ENCODE measurements around the gene MARCKS.
"Not testable (repeated sequence)": the region's sequence is repeated elsewhere in the genome, so short reads cannot be mapped to it uniquely, and the experiment has no call there.

Gene MARCKS

GRCh38 chr6:113888493-113888892 is 31.3 kb downstream of the MARCKS start:
- DNase-seq: no peak

GRCh38 chr6:113888956-113889630 is 31.9 kb downstream of the MARCKS start:
- no peak for DNase-seq

GRCh38 chr6:113893451-113893850 is 36.3 kb downstream of the MARCKS start:
- DNase-seq: no peak

- DNase-seq: no peak
Measured at GRCh38 chr6:113893866-113894265, 36.7 kb downstream of the MARCKS start.

GRCh38 chr6:113894712-113895674 is 37.8 kb downstream of the MARCKS start:
- DNase-seq: no peak

GRCh38 chr6:113901482-113901881 is 44.3 kb downstream of the MARCKS start:
- no peak for DNase-seq

- no peak for DNase-seq
Measured at GRCh38 chr6:113903666-113904330, 46.7 kb downstream of the MARCKS start.

- no peak for DNase-seq
Measured at GRCh38 chr6:113907102-113907815, 50.1 kb downstream of the MARCKS start.

- no peak for DNase-seq
Measured at GRCh38 chr6:113908801-113909200, 51.7 kb downstream of the MARCKS start.

GRCh38 chr6:113909224-113909856 is 52.2 kb downstream of the MARCKS start:
- peak; percentile 50 for DNase-seq

GRCh38 chr6:113910285-113910684 is 53.1 kb downstream of the MARCKS start:
- not testable (repeated sequence) for DNase-seq

Measured in NCI-H2171 (cell line).